Mesendoderm (in vitro differentiated cells): ENCODE data around the gene DPP3.

Experiments used
- DNase-seq: peaks from one replicate; pipeline ENCODE4 v3.0.0; 2013
- H2AK5ac ChIP-seq: 2 replicates; pipeline ENCODE4 v1.6.1; 2013; ENCODE audit warnings: low read length, inconsistent platforms
- H2BK120ac ChIP-seq: 2 replicates; pipeline ENCODE4 v1.6.1; 2013; ENCODE audit warnings: low read depth, mild to moderate bottlenecking, low read length, moderate library complexity, mixed read lengths
- H2BK15ac ChIP-seq: replicated peaks from 2 replicates; pipeline ENCODE4 v1.6.1; 2013; ENCODE audit warnings: low read depth, mild to moderate bottlenecking, moderate library complexity
- H2BK5ac ChIP-seq: 2 replicates; pipeline ENCODE4 v1.6.1; 2013; ENCODE audit warnings: low read length, inconsistent platforms
- H3K18ac ChIP-seq: 2 replicates; pipeline ENCODE4 v1.6.1; 2013; ENCODE audit warnings: mild to moderate bottlenecking, low read length, mixed read lengths
- H3K23ac ChIP-seq: one replicate; pipeline ENCODE4 v1.6.1; 2013; ENCODE audit warnings: low read length
- H3K27ac ChIP-seq: 2 replicates; pipeline ENCODE4 v1.5.1; 2013; ENCODE audit warnings: low read depth, mild to moderate bottlenecking, inconsistent platforms, low read length, moderate library complexity
- H3K27me3 ChIP-seq: 2 replicates; pipeline ENCODE4 v1.6.1; 2013; ENCODE audit warnings: low read length, control low read depth, mild to moderate bottlenecking, inconsistent platforms; ENCODE audit not compliant: insufficient read depth, poor library complexity
- H3K36me3 ChIP-seq: 2 replicates; pipeline ENCODE4 v1.6.1; 2013; ENCODE audit warnings: low read length, inconsistent platforms; ENCODE audit not compliant: control insufficient read depth, insufficient read depth
- H3K4ac ChIP-seq: one replicate; pipeline ENCODE4 v1.6.1; 2013; ENCODE audit warnings: low read depth, mild to moderate bottlenecking, low read length, moderate library complexity
- H3K4me1 ChIP-seq: 2 replicates; pipeline ENCODE4 v1.6.1; 2013; ENCODE audit warnings: low read depth, low read length, inconsistent platforms; ENCODE audit not compliant: control insufficient read depth
- H3K4me2 ChIP-seq: 2 replicates; pipeline ENCODE4 v1.6.1; 2013; ENCODE audit warnings: low read length
- H3K4me3 ChIP-seq: 2 replicates; pipeline ENCODE4 v1.5.1; 2013; ENCODE audit warnings: mild to moderate bottlenecking, low read length
- H3K56ac ChIP-seq: one replicate; pipeline ENCODE4 v1.6.1; 2013; ENCODE audit warnings: low read length
- H3K79me1 ChIP-seq: 2 replicates; pipeline ENCODE4 v1.6.1; 2013; ENCODE audit warnings: low read length, inconsistent platforms
- H3K79me2 ChIP-seq: 2 replicates; pipeline ENCODE4 v1.6.1; 2013; ENCODE audit warnings: mild to moderate bottlenecking, low read length; ENCODE audit not compliant: control insufficient read depth, insufficient read depth
- H3K9ac ChIP-seq: 2 replicates; pipeline ENCODE4 v1.6.1; 2013; ENCODE audit warnings: low read length, inconsistent platforms
- H4K5ac ChIP-seq: one replicate; pipeline ENCODE4 v1.6.1; 2013; ENCODE audit warnings: low read length
- H4K8ac ChIP-seq: one replicate; pipeline ENCODE4 v1.6.1; 2013; ENCODE audit warnings: low read depth, mild to moderate bottlenecking, control low read depth, low read length, moderate library complexity
- WGBS: extraction: QIAGEN DNeasy Blood & Tissue Kit; methylation state at CpG from one replicate; pipeline ENCODE4 v1.1.7; 2013; ENCODE audit warnings: low lambda C conversion rate, missing lambda C conversion rate; ENCODE audit not compliant: insufficient coverage; ENCODE audit errors: extremely low coverage; 5-methylcytosine and 5-hydroxymethylcytosine counted together

DPP3 gene

GRCh38 chr11:66548774-66549630, 68.8 kb downstream of the DPP3 start:
- Histone ChIP-seq H3K23ac (no peak overlapping the region), H4K5ac (no peak overlapping the region), H3K79me2 (no peaks in the 10 kb centered on the region), H3K36me3 (no peaks in the 10 kb centered on the region), H3K4ac (no peak overlapping the region), H3K4me3 (no peak overlapping the region), H3K79me1 (no peaks in the 10 kb centered on the region), H2BK120ac (no peak overlapping the region), H3K27me3 (no peaks in the 10 kb centered on the region), H4K8ac (no peak overlapping the region), H3K56ac (no peak overlapping the region), H3K4me1 (no peaks in the 10 kb centered on the region), H3K4me2 (no peak overlapping the region), H2BK15ac (no peak overlapping the region), H2AK5ac (no peak overlapping the region), H2BK5ac (no peak overlapping the region), H3K18ac (no peak overlapping the region), H3K9ac (no peak overlapping the region), H3K27ac (no peak overlapping the region)
- peak; percentile 27 for DNase-seq
- WGBS: no CpG with 5 or more reads among the region's 16 CpGs

- no peaks in the 10 kb centered on the region for H3K27me3 ChIP-seq
- no peak overlapping the region for H2AK5ac ChIP-seq
- H4K5ac ChIP-seq: no peak overlapping the region
- no peak overlapping the region for H2BK15ac ChIP-seq
- H3K4me1 ChIP-seq: no peaks in the 10 kb centered on the region
- H3K36me3 ChIP-seq: no peaks in the 10 kb centered on the region
- H2BK120ac ChIP-seq: no peak overlapping the region
- no peak overlapping the region for H3K18ac ChIP-seq
- H2BK5ac ChIP-seq: no peak overlapping the region
- no peak overlapping the region for H3K27ac ChIP-seq
- no CpG with 5 or more reads among the region's 3 CpGs for WGBS
- H3K79me1 ChIP-seq: no peaks in the 10 kb centered on the region
- H3K56ac ChIP-seq: no peak overlapping the region
- no peak overlapping the region for H3K4ac ChIP-seq
- no peak overlapping the region for H3K9ac ChIP-seq
- no peak overlapping the region for H3K4me2 ChIP-seq
- H3K4me3 ChIP-seq: no peak overlapping the region
- no peak for DNase-seq
- no peaks in the 10 kb centered on the region for H3K79me2 ChIP-seq
- no peak overlapping the region for H3K23ac ChIP-seq
- H4K8ac ChIP-seq: no peak overlapping the region
Observed at GRCh38 chr11:66549696-66550095, 69.5 kb downstream of the DPP3 start.

- Histone ChIP-seq H3K56ac (no peak overlapping the region), H3K4me2 (no peak overlapping the region), H3K23ac (no peak overlapping the region), H3K4ac (no peak overlapping the region), H3K4me1 (no peaks in the 10 kb centered on the region), H3K27me3 (no peaks in the 10 kb centered on the region), H2BK5ac (no peak overlapping the region), H2BK120ac (no peak overlapping the region), H2AK5ac (no peak overlapping the region), H3K36me3 (no peaks in the 10 kb centered on the region), H4K8ac (no peak overlapping the region), H3K79me2 (no peaks in the 10 kb centered on the region), H3K27ac (no peak overlapping the region), H3K4me3 (no peak overlapping the region), H3K18ac (no peak overlapping the region), H3K9ac (no peak overlapping the region), H4K5ac (no peak overlapping the region), H2BK15ac (no peak overlapping the region), H3K79me1 (no peaks in the 10 kb centered on the region)
- no CpG with 5 or more reads among the region's 4 CpGs for WGBS
- DNase-seq: no peak
Observed at GRCh38 chr11:66550887-66551286, 70.7 kb downstream of the DPP3 start.

- Histone ChIP-seq H3K4ac (no peak overlapping the region), H3K56ac (no peak overlapping the region), H3K79me1 (no peaks in the 10 kb centered on the region), H2AK5ac (no peak overlapping the region), H3K18ac (no peak overlapping the region), H3K4me3 (no peak overlapping the region), H3K23ac (no peak overlapping the region), H2BK5ac (no peak overlapping the region), H3K9ac (no peak overlapping the region), H2BK15ac (no peak overlapping the region), H2BK120ac (no peak overlapping the region), H4K8ac (no peak overlapping the region), H3K27ac (no peak overlapping the region), H3K4me2 (no peak overlapping the region), H4K5ac (no peak overlapping the region), H3K36me3 (no peaks in the 10 kb centered on the region), H3K27me3 (no peaks in the 10 kb centered on the region), H3K4me1 (no peaks in the 10 kb centered on the region), H3K79me2 (no peaks in the 10 kb centered on the region)
- WGBS: no CpG with 5 or more reads among the region's 5 CpGs
- no peak for DNase-seq
Observed at GRCh38 chr11:66554602-66555001, 74.4 kb downstream of the DPP3 start.

- no peak overlapping the region for H3K4me2 ChIP-seq
Observed at GRCh38 chr11:66555416-66555815, 75.2 kb downstream of the DPP3 start.

GRCh38 chr11:66556086-66556485, 75.9 kb downstream of the DPP3 start:
- no peak overlapping the region for H3K18ac ChIP-seq

More at GRCh38 chr11:66555416-66555815, 75.2 kb downstream of the DPP3 start:
- WGBS: no CpG with 5 or more reads among the region's 3 CpGs
- H2BK5ac ChIP-seq: no peak overlapping the region
- H3K4ac ChIP-seq: no peak overlapping the region
- no peak overlapping the region for H3K56ac ChIP-seq
- no peak overlapping the region for H2BK15ac ChIP-seq
- DNase-seq: no peak
- no peak overlapping the region for H3K23ac ChIP-seq
- no peak overlapping the region for H3K9ac ChIP-seq
- no peak overlapping the region for H3K27ac ChIP-seq
- H3K79me2 ChIP-seq: no peaks in the 10 kb centered on the region
- no peak overlapping the region for H3K18ac ChIP-seq
- H3K4me1 ChIP-seq: no peaks in the 10 kb centered on the region
- H4K8ac ChIP-seq: no peak overlapping the region
- H3K79me1 ChIP-seq: no peaks in the 10 kb centered on the region
- H4K5ac ChIP-seq: no peak overlapping the region
- no peaks in the 10 kb centered on the region for H3K27me3 ChIP-seq
- H2AK5ac ChIP-seq: no peak overlapping the region
- no peak overlapping the region for H2BK120ac ChIP-seq
- H3K36me3 ChIP-seq: no peaks in the 10 kb centered on the region
- no peak overlapping the region for H3K4me3 ChIP-seq

More at GRCh38 chr11:66556086-66556485, 75.9 kb downstream of the DPP3 start:
- Histone ChIP-seq H2BK15ac (no peak overlapping the region), H3K79me2 (no peaks in the 10 kb centered on the region), H4K8ac (no peak overlapping the region), H3K79me1 (no peaks in the 10 kb centered on the region), H3K36me3 (no peaks in the 10 kb centered on the region), H3K9ac (no peak overlapping the region), H3K4me3 (no peak overlapping the region), H3K4me1 (no peaks in the 10 kb centered on the region), H3K27me3 (no peaks in the 10 kb centered on the region), H2BK5ac (no peak overlapping the region), H4K5ac (no peak overlapping the region), H3K27ac (no peak overlapping the region), H3K4me2 (no peak overlapping the region), H3K56ac (no peak overlapping the region), H3K4ac (no peak overlapping the region), H2BK120ac (no peak overlapping the region), H3K23ac (no peak overlapping the region), H2AK5ac (no peak overlapping the region)
- WGBS: no CpG with 5 or more reads among the region's 7 CpGs
- DNase-seq: no peak
